Epithelial cell of prostate (primary cell): ENCODE data around the gene CNDP1.

Experiments
- DNase-seq: peaks from one replicate; pipeline ENCODE4 v3.0.0-alpha.2; 2011; ENCODE audit warnings: low read depth, low spot score
- H3K27ac ChIP-seq: fragments of 450-650 bp; 2 replicates; pipeline ENCODE4 v1.5.1; 2017; ENCODE audit warnings: mild to moderate bottlenecking

The CNDP1 gene

DNA sequence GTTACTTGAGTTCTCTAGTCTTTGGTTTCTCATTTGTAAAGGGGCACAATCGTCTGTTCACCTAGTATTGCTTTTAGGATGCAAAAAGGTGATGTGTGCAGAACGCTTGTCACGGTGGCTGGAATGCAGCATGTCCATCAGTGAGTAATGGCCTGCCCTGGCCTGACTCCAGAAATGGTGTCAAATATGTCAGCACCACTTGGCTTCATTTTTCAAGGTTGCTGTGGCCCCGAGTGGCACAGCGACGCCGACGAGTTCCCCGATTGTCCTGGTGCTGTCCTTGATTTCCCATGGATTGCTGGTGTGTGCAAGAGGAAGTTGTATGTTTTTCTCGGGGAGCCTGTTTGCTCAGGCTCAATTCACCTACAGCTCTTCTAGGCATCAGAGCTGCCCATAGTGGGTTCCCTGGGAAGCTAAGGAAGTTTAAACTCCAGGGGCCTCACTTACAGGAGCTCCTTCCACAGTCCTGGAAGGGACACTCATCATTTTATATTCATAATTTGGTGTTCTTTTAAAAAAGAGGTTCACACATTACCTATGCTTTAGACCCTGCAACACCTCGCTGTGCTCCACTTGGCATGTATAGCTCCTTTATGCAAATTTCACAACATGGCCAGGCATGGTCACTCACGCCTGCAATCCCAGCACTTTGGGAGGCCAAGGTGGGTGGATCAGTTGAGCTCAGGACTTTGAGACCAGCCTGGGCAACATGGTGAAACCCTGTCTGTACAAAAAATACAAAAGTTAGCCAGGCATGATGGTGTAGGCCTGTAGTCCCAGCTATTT is 37.8 kb downstream of the CNDP1 start:
- no peak overlapping the region for H3K27ac ChIP-seq
- no peak for DNase-seq

DNA sequence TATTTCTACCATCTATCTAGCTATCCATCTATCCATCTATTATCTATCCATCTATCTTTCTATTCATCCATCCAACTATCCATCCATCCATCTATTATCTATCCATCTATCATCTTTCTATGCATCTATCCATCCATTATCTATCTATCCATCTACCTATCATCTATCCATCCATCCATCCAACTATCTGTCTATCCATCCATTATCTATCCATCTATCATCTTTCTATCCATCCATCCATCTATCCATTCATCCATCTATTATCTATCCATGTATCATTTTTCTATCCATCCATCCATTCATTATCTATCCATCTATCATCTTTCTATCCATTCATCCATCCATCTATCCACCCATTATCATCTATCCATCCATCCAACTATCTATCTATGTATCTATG is 38.8 kb downstream of the CNDP1 start:
- no peak for DNase-seq
- no peak overlapping the region for H3K27ac ChIP-seq

- no peak overlapping the region for H3K27ac ChIP-seq
- no peak for DNase-seq
These were observed 40.6 kb downstream of the CNDP1 start for GRCh38 chr18:74574916-74575315.

- DNase-seq, result no peak
- H3K27ac ChIP-seq, result no peak overlapping the region
These were observed 42.7 kb downstream of the CNDP1 start for GRCh38 chr18:74577019-74577418.

- H3K27ac ChIP-seq, result no peak overlapping the region
- no peak for DNase-seq
These were observed 45.3 kb downstream of the CNDP1 start for GRCh38 chr18:74579496-74580065.

DNA sequence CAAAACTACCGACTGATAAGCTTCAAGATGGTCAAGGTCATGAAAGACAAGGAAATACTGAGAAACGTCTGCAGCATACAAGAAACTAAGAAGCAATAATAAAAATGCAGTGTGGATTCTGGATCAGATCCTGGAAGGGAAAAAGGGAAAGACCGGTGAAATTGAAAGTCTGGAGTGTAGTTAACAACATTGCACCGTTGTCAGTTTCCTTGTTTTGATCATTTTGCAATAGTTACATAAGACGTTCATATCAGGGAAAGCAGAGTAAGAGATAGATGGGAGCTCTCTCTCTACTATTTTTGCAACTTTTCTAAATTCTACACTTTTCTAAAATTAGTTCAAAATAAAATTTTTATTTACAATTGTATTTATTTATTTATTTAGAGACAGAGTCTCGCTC is 48.3 kb downstream of the CNDP1 start:
- no peak for DNase-seq
- no peak overlapping the region for H3K27ac ChIP-seq

DNA sequence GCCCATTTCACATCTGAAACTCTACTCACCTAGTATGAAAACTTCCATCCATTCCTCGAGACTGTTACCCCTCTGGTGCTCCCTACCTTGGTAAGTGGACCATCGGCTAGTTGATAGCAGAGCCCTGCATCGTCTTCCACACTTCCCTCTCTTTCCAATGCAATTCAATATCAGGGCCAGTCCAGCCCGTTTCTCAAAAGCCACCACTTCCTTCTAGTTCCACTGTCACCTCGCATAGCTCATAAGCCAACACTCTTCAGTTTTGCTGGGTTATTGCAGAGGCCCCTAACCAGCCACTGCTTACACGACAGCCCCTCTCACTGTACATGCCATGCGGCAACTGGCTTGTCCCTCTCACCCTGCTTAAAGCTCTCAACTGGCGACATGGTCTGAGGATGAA is 53.1 kb downstream of the CNDP1 start:
- DNase-seq, result no peak
- H3K27ac ChIP-seq, result no peak overlapping the region

DNA sequence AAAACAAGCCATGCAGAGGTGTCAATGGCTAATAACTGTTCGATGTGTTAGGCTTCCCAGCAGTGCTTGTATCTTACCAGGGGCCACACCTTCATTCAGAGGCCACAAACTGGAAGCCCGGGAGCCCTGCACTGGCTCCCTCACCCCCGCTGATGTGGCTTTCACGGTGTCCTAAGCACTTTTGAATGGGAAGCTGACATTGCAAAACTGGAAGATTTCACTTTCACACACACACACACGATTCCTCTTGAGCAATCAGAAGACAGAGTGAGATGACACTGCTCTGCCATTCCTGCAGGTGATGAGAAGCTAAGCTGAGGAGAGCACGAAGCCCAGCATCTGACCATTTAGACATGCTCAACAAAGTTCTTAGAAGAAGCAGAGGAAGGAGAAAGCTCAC is 54.7 kb downstream of the CNDP1 start:
- no peak for DNase-seq
- H3K27ac ChIP-seq, result no peak overlapping the region

GRCh38 chr18:74589811-74590210 is 55.5 kb downstream of the CNDP1 start:
- no peak for DNase-seq
- no peak overlapping the region for H3K27ac ChIP-seq

GRCh38 chr18:74590671-74591070 is 56.4 kb downstream of the CNDP1 start:
- H3K27ac ChIP-seq, result no peak overlapping the region
- no peak for DNase-seq

GRCh38 chr18:74595431-74595830 is 61.1 kb downstream of the CNDP1 start:
- no peak overlapping the region for H3K27ac ChIP-seq
- DNase-seq, result no peak

DNA sequence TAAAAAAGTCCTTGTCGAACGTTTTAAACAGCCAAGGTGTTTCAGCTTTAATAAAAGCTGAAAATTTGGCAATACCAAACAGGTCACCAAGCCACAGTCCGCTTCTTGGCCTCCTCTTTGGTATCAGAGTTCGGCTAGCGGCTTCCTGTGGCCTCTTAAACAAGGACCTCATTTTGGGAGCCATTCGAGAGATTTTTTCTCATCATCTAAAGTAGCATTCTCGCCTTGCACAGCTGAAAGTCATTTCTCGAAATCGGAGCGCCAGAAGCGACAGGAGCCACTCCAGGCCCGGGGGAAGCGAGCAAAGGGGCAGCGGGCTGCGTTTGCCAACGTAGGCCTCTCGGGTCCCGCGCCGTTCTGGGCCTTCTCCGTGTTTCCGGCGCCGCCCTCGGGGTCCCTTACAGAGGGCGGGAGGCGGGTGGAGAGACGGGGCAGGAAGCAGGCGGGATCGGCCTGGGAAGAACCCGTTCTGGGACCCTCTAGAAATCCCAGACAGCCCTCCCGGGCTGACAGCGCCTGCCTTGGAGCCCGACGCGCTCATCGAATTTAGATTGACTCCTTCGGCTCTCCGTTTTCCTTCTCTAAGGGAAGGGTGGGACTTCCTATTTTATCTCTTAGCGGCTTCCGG is 62.8 kb downstream of the CNDP1 start:
- DNase-seq, result no peak
- peak overlapping the region; percentile 90 for H3K27ac ChIP-seq

DNA sequence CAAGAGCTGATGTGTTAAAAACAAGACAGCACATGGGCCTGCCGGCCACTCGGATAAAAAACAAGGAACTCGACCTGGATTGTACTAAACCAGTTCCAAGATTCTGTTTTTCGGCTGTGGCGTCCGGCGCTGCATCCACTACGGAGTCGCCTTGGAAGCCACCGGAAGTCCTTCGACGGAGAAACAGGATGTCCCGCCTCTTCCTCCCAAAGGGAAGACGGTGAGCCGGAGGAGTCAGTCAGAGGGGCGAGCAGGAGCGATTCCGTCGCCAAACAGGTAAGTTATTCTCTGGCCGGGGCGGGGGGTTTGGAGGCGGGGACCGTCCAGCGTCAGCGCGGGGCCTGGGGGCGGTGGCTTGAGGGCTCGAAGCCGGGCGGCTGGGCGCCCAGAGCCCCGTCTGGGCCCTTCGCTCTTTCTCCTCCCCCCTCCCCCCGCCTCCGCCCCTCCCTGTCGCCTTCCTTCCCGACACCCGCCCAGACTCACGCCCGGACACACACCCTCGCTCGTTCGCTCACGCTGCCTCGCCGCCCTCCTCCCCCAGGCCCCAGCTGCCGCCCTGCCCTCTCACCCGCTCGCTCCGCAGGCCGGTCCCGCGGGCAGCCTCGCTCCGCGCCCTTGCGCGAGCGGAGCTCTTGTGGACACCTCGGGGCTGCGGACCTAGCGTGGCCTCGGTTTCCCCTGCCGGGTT is 63.5 kb downstream of the CNDP1 start, which contains the start of gene ZNF407:
TSS of gene ZNF407 (plus strand) at position 209 of the 688 bp plus-strand sequence. CDS start 33,150 bp downstream, outside the sequence.
- peak within 1 kb of the TSS; percentile 90 for H3K27ac ChIP-seq
- DNase-seq, result peak; percentile 56

DNA sequence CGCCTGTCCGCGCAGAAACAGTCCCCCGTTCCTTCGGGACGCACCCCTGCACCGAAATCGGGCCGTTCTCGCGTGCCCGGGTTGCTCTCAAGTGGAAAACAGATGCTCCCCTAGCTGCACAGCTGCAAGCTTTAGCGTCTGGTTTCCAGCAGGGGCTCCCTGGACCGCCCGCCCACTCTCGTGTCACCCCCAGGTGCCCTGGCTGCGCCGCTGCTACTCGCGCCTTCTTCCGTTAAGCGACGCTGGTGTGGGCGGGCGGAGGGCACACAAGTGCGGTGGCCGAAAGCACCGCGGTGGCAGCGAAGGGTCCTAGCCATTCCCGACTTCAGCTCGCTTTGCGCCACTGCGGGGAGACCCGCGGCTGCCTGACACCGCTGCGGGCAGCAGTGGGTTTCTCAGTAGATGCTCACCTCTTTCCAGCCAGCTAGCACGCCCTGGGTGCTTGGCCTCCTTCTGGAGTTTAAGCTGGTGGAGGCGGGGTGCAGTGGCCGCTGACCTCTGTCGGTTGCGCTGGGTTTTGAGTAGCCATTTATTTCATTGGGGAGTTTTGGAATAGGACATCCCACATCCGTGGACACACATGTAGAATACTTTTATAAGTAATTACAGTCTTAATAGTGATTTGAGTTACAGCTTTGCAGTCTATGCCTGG is 64.2 kb downstream of the CNDP1 start:
- H3K27ac ChIP-seq, result peak overlapping the region; percentile 90
- no peak for DNase-seq

GRCh38 chr18:74604361-74604760 is 70.1 kb downstream of the CNDP1 start:
- DNase-seq, result no peak
- no peak overlapping the region for H3K27ac ChIP-seq

- H3K27ac ChIP-seq, result no peak overlapping the region
- no peak for DNase-seq
These were observed 70.5 kb downstream of the CNDP1 start for GRCh38 chr18:74604774-74605173.

DNA sequence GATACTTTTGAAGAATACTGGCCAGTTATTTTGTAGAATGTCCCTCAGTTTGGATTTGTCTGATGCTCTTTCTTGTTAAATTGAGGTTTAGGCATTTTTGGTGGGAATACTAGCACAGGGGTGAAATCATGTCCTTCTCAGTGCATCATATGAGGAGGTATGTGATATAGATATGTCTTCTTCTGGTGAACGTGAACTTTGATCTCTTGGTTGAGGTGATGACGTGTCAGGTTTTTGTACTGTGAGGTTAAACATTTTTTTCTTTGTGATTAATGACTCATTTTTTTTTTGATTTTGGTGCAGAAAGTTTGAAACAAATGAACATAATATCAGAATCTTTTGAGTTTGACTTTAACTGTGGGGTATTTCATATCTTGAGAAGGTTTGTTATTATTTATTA is 74.4 kb downstream of the CNDP1 start:
- DNase-seq, result no peak
- no peak overlapping the region for H3K27ac ChIP-seq

GRCh38 chr18:74609535-74609934 is 75.2 kb downstream of the CNDP1 start:
- DNase-seq, result no peak
- no peak overlapping the region for H3K27ac ChIP-seq

- H3K27ac ChIP-seq, result no peak overlapping the region
- no peak for DNase-seq
These were observed 75.8 kb downstream of the CNDP1 start for GRCh38 chr18:74610051-74610615.

GRCh38 chr18:74610860-74611259 is 76.6 kb downstream of the CNDP1 start:
- H3K27ac ChIP-seq, result no peak overlapping the region
- no peak for DNase-seq
